H1 (cell line): Measurements from ENCODE around the gene DIP2B. TPM values are rescaled to one million over a fixed set of nuclear protein-coding genes. Genes with fewer than 3 reads are reported as not detected.

ENCODE experiments used
- CTCF ChIA-PET: fragments of 300-600 bp; sonication (Branson Sonifier 250); formaldehyde crosslinking; loops from one replicate; lab custom pipeline; 2021; ENCODE audit not compliant: partially characterized antibody; lab: Charles Lee
- POLR2A ChIA-PET: fragments of 300-600 bp; sonication (Branson Sonifier 250); formaldehyde crosslinking; loops from one replicate; lab custom pipeline; 2021; ENCODE audit warnings: inconsistent platforms; ENCODE audit not compliant: partially characterized antibody; lab: Charles Lee
- DNase-seq, 2 experiments: peaks; one replicate each; pipeline versions ENCODE4 v3.0.0 to v3.0.0-alpha.2; 2010 to 2022; ENCODE audit warnings: low spot score in 2 of 2, low read depth in 1 of 2, mixed read lengths in 1 of 2
- FAIRE-seq: peaks from 2 replicates; lab custom pipeline; 2011; peaks lifted over from hg19 to GRCh38; lab: Jason Lieb, UNC
- H2AFZ ChIP-seq: 2 replicates; pipeline ENCODE4 v1.8.1; 2012; ENCODE audit warnings: low read length, inconsistent platforms
- H2AK5ac ChIP-seq: 2 replicates; pipeline ENCODE4 v1.6.1; 2013; ENCODE audit warnings: low read depth, low read length
- H2BK120ac ChIP-seq: replicated peaks from 2 replicates; pipeline ENCODE3; 2013; ENCODE audit warnings: low read depth, low read length, inconsistent platforms
- H2BK12ac ChIP-seq: 2 replicates; pipeline ENCODE4 v1.6.1; 2013; ENCODE audit warnings: low read depth, low read length
- H2BK15ac ChIP-seq: 2 replicates; pipeline ENCODE4 v1.6.1; 2013; ENCODE audit warnings: low read length
- H2BK20ac ChIP-seq: 2 replicates; pipeline ENCODE4 v1.6.1; 2013; ENCODE audit warnings: low read length
- H2BK5ac ChIP-seq: 2 replicates; pipeline ENCODE4 v1.6.1; 2013; ENCODE audit warnings: low read depth, low read length
- H3K14ac ChIP-seq: 2 replicates; pipeline ENCODE4 v1.6.1; 2013; ENCODE audit warnings: inconsistent platforms; ENCODE audit not compliant: insufficient read length
- H3K18ac ChIP-seq: 2 replicates; pipeline ENCODE4 v1.6.1; 2013; ENCODE audit warnings: low read length; ENCODE audit errors: extremely low read depth
- H3K23ac ChIP-seq: 2 replicates; pipeline ENCODE4 v1.6.1; 2013; ENCODE audit warnings: inconsistent platforms; ENCODE audit not compliant: insufficient read length
- H3K23me2 ChIP-seq: 2 replicates; pipeline ENCODE4 v1.6.1; 2013; ENCODE audit warnings: low read depth, low read length
- H3K27ac ChIP-seq: 2 replicates; pipeline ENCODE4 v1.6.1; 2011; ENCODE audit warnings: low read depth, low read length, inconsistent platforms
- H3K27me3 ChIP-seq, 4 experiments: replicated peaks in 1 of 4; 1 replicate in 1 of 4; 2 replicates in 3 of 4; pipeline versions ENCODE4 v1.6.1 to v1.8.1; 2011 to 2013; ENCODE audit warnings: low read length in 3 of 4, mild to moderate bottlenecking in 3 of 4, inconsistent platforms in 2 of 4, mixed read lengths in 2 of 4, moderate library complexity in 1 of 4; ENCODE audit not compliant: control insufficient read depth in 3 of 4, insufficient read depth in 3 of 4; ENCODE audit errors: extremely low read depth in 1 of 4
- H3K36me3 ChIP-seq, 4 experiments: 2 replicates each; pipeline versions ENCODE4 v1.6.1 to v1.8.1; 2011 to 2013; ENCODE audit warnings: mild to moderate bottlenecking in 4 of 4, low read length in 3 of 4, moderate library complexity in 2 of 4, control low read depth in 1 of 4, inconsistent platforms in 1 of 4; ENCODE audit not compliant: insufficient read depth in 4 of 4, control insufficient read depth in 2 of 4
- H3K4ac ChIP-seq: replicated peaks from 2 replicates; pipeline ENCODE3; 2013; ENCODE audit warnings: low read length, low read depth, mixed read lengths, inconsistent platforms; ENCODE audit not compliant: insufficient read length
- H3K4me1 ChIP-seq, 4 experiments: replicated peaks in 1 of 4; 1 replicate in 1 of 4; 2 replicates in 3 of 4; pipeline versions ENCODE4 v1.6.1 to v1.8.1; 2011 to 2013; ENCODE audit warnings: low read length in 3 of 4, inconsistent platforms in 2 of 4, mixed read lengths in 1 of 4; ENCODE audit not compliant: insufficient read depth in 4 of 4, control insufficient read depth in 3 of 4
- H3K4me2 ChIP-seq, 2 experiments: 2 replicates each; pipeline versions ENCODE4 v1.6.1 to v1.8.1; 2011 to 2013; ENCODE audit warnings: low read depth in 2 of 2, low read length in 2 of 2, control low read depth in 1 of 2, inconsistent platforms in 1 of 2, mild to moderate bottlenecking in 1 of 2; ENCODE audit not compliant: insufficient read depth in 1 of 2
- H3K4me3 ChIP-seq, 4 experiments: fragments of 200-600, 300-600 bp in 1 of 4; sonication (generic), shearing (Covaris generic), sonication (Bioruptor Twin) in 1 of 4; 2 replicates each; pipeline versions ENCODE4 v1.5.1 to v1.8.1; 2011 to 2016; ENCODE audit warnings: low read length in 4 of 4, low read depth in 3 of 4, control low read depth in 2 of 4, inconsistent platforms in 2 of 4, mild to moderate bottlenecking in 2 of 4, mixed read lengths in 1 of 4, moderate library complexity in 1 of 4; ENCODE audit not compliant: insufficient read depth in 2 of 4; ENCODE audit errors: extremely low read depth in 1 of 4
- H3K56ac ChIP-seq: replicated peaks from 2 replicates; pipeline ENCODE3; 2013; ENCODE audit warnings: low read depth, mild to moderate bottlenecking, mixed read lengths, low read length, inconsistent platforms; ENCODE audit not compliant: insufficient read length
- H3K79me1 ChIP-seq: 2 replicates; pipeline ENCODE4 v1.6.1; 2013; ENCODE audit warnings: low read depth, low read length, control low read depth
- H3K79me2 ChIP-seq, 2 experiments: 2 replicates each; pipeline versions ENCODE4 v1.6.1 to v1.8.1; 2012 to 2013; ENCODE audit warnings: low read length in 2 of 2, mild to moderate bottlenecking in 2 of 2, inconsistent platforms in 1 of 2; ENCODE audit not compliant: insufficient read depth in 2 of 2, control insufficient read depth in 1 of 2
- H3K9ac ChIP-seq, 4 experiments: replicated peaks in 1 of 4; 1 replicate in 1 of 4; 2 replicates in 3 of 4; pipeline versions ENCODE4 v1.6.1 to v1.8.1; 2011 to 2013; ENCODE audit warnings: low read depth in 3 of 4, low read length in 3 of 4, control low read depth in 2 of 4, mild to moderate bottlenecking in 2 of 4, moderate library complexity in 2 of 4, inconsistent platforms in 1 of 4; ENCODE audit errors: extremely low read depth in 1 of 4
- H3K9me3 ChIP-seq, 2 experiments: 2 replicates each; pipeline versions ENCODE4 v1.6.1 to v1.8.1; 2012 to 2013; ENCODE audit warnings: mild to moderate bottlenecking in 2 of 2, moderate library complexity in 2 of 2, control low read depth in 1 of 2, inconsistent platforms in 1 of 2, low read depth in 1 of 2, low read length in 1 of 2, mixed read lengths in 1 of 2; ENCODE audit not compliant: insufficient read depth in 2 of 2
- H4K20me1 ChIP-seq, 2 experiments: replicated peaks in 1 of 2; 2 replicates each; pipeline versions ENCODE3 to v1.8.1; 2011 to 2013; ENCODE audit warnings: inconsistent platforms in 2 of 2, low read length in 2 of 2, mild to moderate bottlenecking in 1 of 2; ENCODE audit not compliant: insufficient read depth in 2 of 2, control insufficient read depth in 1 of 2
- H4K5ac ChIP-seq: 2 replicates; pipeline ENCODE4 v1.6.1; 2013; ENCODE audit warnings: low read length, low read depth, mixed read lengths, inconsistent platforms; ENCODE audit not compliant: insufficient read length
- H4K8ac ChIP-seq: 2 replicates; pipeline ENCODE4 v1.8.0; 2013; ENCODE audit warnings: mild to moderate bottlenecking, moderate library complexity, low read length, inconsistent platforms; ENCODE audit not compliant: insufficient read depth; ENCODE audit errors: extremely low read depth
- H4K91ac ChIP-seq: replicated peaks from 2 replicates; pipeline ENCODE3; 2013; ENCODE audit warnings: low read length, mixed read lengths, inconsistent platforms; ENCODE audit not compliant: insufficient read length
- BCL11A ChIP-seq, 2 experiments: IDR thresholded peaks; one replicate each; pipeline ENCODE4 v1.6.1; 2011; ENCODE audit warnings: low read depth in 2 of 2, low read length in 2 of 2, mild to moderate bottlenecking in 2 of 2
- CBX5 ChIP-seq: fragments of 300-800, 300-1000 bp; sonication (generic); IDR thresholded peaks from 2 replicates; pipeline ENCODE4 v1.7.1; 2016; ENCODE audit warnings: antibody characterized with exemption, low read length, low read depth
- CHD1 ChIP-seq: IDR thresholded peaks from 2 replicates; pipeline ENCODE4 v1.6.1; 2012; ENCODE audit warnings: low read depth, low read length, improper control_type of control experiment
- CREB1 ChIP-seq: IDR thresholded peaks from 2 replicates; pipeline ENCODE4 v1.6.1; 2012; ENCODE audit warnings: inconsistent platforms
- EP300 ChIP-seq, 2 experiments: IDR thresholded peaks; 1 replicate in 1 of 2; 2 replicates in 1 of 2; pipeline ENCODE4 v1.6.1; 2011 to 2012; ENCODE audit warnings: low read depth in 2 of 2, low read length in 2 of 2, mild to moderate bottlenecking in 2 of 2, borderline replicate concordance in 1 of 2, inconsistent platforms in 1 of 2, moderate library complexity in 1 of 2
- GTF2F1 ChIP-seq: IDR thresholded peaks from 2 replicates; pipeline ENCODE4 v1.6.1; 2012; ENCODE audit warnings: low read depth, low read length, improper control_type of control experiment, borderline replicate concordance
- POLR2A ChIP-seq, 2 experiments: IDR thresholded peaks; 1 replicate in 1 of 2; 2 replicates in 1 of 2; pipeline ENCODE4 v1.6.1; 2011; ENCODE audit warnings: low read depth in 2 of 2, low read length in 2 of 2, mild to moderate bottlenecking in 2 of 2; ENCODE audit errors: control extremely low read depth in 1 of 2
- RAD21 ChIP-seq, 2 experiments: IDR thresholded peaks in 1 of 2; conservative IDR thresholded peaks in 1 of 2; 2 replicates each; pipeline ENCODE4 v1.6.1; 2011; ENCODE audit warnings: low read depth in 2 of 2, low read length in 2 of 2, improper control_type of control experiment in 1 of 2, inconsistent platforms in 1 of 2, mild to moderate bottlenecking in 1 of 2, moderate library complexity in 1 of 2
- WGBS, 2 experiments: shearing (Covaris generic) in 1 of 2; methylation state at CpG; one replicate each; pipeline versions ENCODE4 v1.1.6 to v1.1.7; 2013 to 2015; ENCODE audit warnings: low lambda C conversion rate in 2 of 2, mixed read lengths in 2 of 2, inconsistent platforms in 1 of 2, low coverage in 1 of 2, missing lambda C conversion rate in 1 of 2; ENCODE audit not compliant: insufficient replicate concordance in 2 of 2, insufficient coverage in 1 of 2, insufficient read length in 1 of 2; ENCODE audit errors: extremely low coverage in 1 of 2, missing lambda C conversion rate in 1 of 2; 5-methylcytosine and 5-hydroxymethylcytosine counted together
- polyA plus RNA-seq, 7 experiments: library from polyadenylated mRNA; depleted of rRNA in 3 of 7; stranded (reverse) in 5 of 7; unstranded in 2 of 7; fragments of >200 nt in 5 of 7; fragments of 200-250 nt in 2 of 7; gene quantifications; 1 replicate in 5 of 7; 2 replicates in 1 of 7; 4 replicates in 1 of 7; pipeline versions ENCODE4 v1.2.1 to v1.2.3, GENCODE V29; 2011 to 2013; ENCODE audit warnings: missing spikeins in 2 of 7, mixed read lengths in 2 of 7
- total RNA-seq: library from RNA; stranded (reverse); fragmentation: NEBNext Ultra II Directional; extraction: Animal tissue kit (Norgen Biotek cat#: 25700); gene quantifications from 2 replicates; pipeline ENCODE4 v1.2.1, GENCODE V29; 2021

DIP2B gene
- total and polyA plus RNA-seq, 2 of the 8 experiments (the other 6 are each of a cell fraction or from before 2014, with no cell fraction given) = 11.1 to 29.6 TPM

DNA sequence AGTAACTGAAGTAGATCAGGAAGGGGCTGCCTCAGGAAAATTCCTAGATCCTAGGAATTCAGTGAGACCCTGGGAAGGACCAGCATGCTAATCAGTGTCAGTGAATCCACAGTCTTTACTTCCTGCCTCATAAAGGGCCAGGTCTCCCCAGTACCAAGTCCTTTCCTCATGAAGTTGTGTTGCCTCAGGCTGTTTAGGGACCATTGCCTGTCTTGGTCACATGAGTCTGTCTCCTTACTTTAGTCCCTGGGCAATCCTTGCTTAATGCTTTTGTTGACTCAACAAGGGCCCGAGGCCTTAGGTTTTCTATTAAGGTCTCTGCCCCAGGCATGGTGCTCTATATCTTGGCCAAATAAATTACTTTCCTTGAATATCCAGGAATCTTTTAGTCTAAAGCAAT lies 243.0 kb downstream of the DIP2B start:
- no peak overlapping the region for H3K4me2 ChIP-seq
- H3K23me2 ChIP-seq = no peaks in the 10 kb centered on the region
- no peaks in the 10 kb centered on the region for H3K27me3 ChIP-seq

More for the DNA sequence above, 243.0 kb downstream of the DIP2B start:
- Histone ChIP-seq H2BK5ac (no peak overlapping the region), H3K18ac (no peak overlapping the region), H3K9ac (no peak overlapping the region), H2BK120ac (no peak overlapping the region), H4K5ac (no peak overlapping the region), H3K9me3 (no peaks in the 10 kb centered on the region), H3K79me1 (no peaks in the 10 kb centered on the region), H3K79me2 (no peaks in the 10 kb centered on the region), H4K91ac (no peak overlapping the region), H3K4me1 (no peaks in the 10 kb centered on the region), H2AK5ac (no peak overlapping the region), H2BK15ac (no peak overlapping the region), H3K4me3 (no peak overlapping the region), H3K4ac (no peak overlapping the region), H2AFZ (no peak overlapping the region), H4K8ac (no peak overlapping the region), H3K56ac (no peak overlapping the region), H3K36me3 (peaks cover 3 to 19% (median 10%) of the 10 kb centered on the region in 4 experiments; a peak in 4 of 8 replicates), H3K23ac (no peak overlapping the region), H4K20me1 (peaks cover 0 to 1% of the 10 kb centered on the region in 2 experiments), H3K27ac (no peak overlapping the region), H3K14ac (no peak overlapping the region), H2BK12ac (no peak overlapping the region), H2BK20ac (no peak overlapping the region)
- DNase-seq (no peak), FAIRE-seq (no peak)
- CTCF ChIA-PET = no interaction called here
- POLR2A ChIA-PET = interaction anchor here (2.3 kb wide), 1 partner anchor 11 kb away, joined by 10 read pairs; no protein-coding TSS in a partner anchor
- TF ChIP-seq POLR2A (IDR thresholded peaks at IDR 0.05; ENCODE audit: control extremely low read depth in 1 of 2, low read depth in 2 of 2, low read length in 2 of 2) (no peak), GTF2F1 (no peak), BCL11A (IDR thresholded peaks at IDR 0.05; ENCODE audit: low read depth in 2 of 2, low read length in 2 of 2) (no peak), CREB1 (no peak), CBX5 (no peak), RAD21 (IDR thresholded peaks at IDR 0.05 in 1 of 2, conservative IDR thresholded peaks at IDR 0.05 in 1 of 2; ENCODE audit: low read depth in 2 of 2, low read length in 2 of 2) (no peak), CHD1 (no peak), EP300 (IDR thresholded peaks at IDR 0.05; ENCODE audit: borderline replicate concordance in 1 of 2, low read depth in 2 of 2, low read length in 2 of 2) (no peak)
- WGBS, 2 experiments = 93% methylated on average over 1 of the region's 1 CpG; no CpG with 5 or more reads in 1 of the 2 experiments
